Right renal pelvis (tissue), 4 donors: ENCODE data around the gene EIF3F. TPM values are rescaled to one million over a fixed set of nuclear protein-coding genes. Genes with fewer than 3 reads are reported as not detected.

ENCODE experiments used
- DNase-seq, 4 donors: peaks; one replicate each; pipeline ENCODE4 v3.0.0-alpha.2; 2013; ENCODE audit warnings: low read depth in 4 of 4, low spot score in 3 of 4, missing footprints in 1 of 4
- polyA plus RNA-seq, 4 donors: library from polyadenylated mRNA; unstranded; fragments of 120-200 nt; gene quantifications; one replicate each; pipeline ENCODE4 v1.2.1, GENCODE V29; 2013; ENCODE audit not compliant: insufficient read length in 4 of 4

EIF3F gene
- polyA plus RNA-seq, 4 donors: 314 to 357 (median 332) TPM

DNA sequence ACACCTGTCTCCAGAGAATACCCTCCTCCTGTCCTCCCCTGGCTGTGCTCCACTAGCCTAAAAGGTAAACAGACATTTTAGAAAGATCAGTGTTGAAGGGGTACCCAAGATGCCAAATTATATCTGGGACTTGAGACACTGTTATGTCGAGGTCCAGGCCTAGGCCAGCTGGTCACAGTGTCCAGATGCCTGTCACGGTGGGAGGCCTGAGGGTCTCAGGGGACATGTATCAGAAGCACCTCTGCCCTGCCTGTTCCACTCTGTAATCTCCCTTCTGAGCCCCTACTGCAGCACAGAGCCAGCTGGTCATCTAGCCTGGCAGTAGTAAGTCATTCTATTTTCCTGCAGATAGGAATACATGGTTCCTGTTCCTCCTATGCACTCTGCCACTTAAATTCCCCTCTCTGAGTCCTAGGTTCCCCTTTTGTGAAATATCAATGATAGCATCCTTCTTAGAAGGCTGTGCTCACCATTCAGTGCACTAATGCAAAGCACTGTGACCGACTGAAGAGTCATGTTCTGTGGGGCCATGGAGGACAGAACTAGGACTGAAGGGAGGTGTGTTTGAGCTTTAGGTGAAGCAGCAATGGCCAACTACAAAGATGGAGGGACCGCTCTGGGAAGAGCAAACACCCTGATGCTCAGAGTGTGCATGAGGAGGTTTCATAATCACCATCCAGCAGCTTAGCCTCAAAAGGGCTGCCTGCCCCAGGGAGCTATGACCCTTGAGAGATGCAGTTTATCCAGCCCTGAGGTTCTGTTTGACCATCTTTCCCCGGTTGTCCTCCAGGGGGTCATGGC, 49.1 kb downstream of the EIF3F start:
- no peak for DNase-seq

DNA sequence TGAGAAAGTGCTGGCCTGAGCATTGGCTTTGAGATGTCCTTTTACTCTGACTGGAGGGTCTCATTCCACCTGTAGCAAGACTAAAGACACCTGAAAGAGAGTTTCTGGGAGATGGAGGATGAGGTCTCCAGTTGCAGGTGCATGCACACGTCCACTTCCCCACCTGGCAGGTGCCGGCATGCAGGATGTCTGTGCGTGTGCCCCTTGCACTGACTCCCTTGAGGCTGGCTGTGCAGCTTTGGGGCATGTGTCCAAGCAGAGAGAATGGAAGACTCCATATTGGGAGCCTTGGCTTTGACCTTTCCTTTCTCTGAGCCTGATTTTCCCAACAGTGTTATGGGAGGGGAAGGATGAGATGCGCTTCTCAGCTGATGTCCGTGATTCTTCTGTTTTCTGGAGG, 49.8 kb downstream of the EIF3F start:
- no peak for DNase-seq

DNA sequence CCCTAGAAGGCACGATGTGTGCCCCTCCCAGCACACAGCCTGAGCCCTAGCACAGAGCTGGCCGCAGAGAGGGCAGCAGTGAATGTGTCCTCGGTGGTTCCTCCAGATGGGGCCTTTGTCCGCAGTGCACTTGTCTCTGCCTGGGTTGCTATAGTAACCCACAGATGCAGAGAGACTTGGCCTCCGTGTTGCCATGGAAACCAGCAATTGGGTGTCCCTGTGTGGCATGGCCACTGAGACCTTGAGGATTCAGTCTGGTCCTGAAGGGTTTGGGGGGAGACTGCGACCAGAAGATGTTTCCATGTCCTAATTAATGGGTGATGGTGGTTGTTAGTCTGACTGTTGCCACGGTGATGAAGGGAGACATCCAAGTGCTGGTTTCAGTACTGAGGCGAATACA, 51.3 kb downstream of the EIF3F start:
- DNase-seq: no peak

DNA sequence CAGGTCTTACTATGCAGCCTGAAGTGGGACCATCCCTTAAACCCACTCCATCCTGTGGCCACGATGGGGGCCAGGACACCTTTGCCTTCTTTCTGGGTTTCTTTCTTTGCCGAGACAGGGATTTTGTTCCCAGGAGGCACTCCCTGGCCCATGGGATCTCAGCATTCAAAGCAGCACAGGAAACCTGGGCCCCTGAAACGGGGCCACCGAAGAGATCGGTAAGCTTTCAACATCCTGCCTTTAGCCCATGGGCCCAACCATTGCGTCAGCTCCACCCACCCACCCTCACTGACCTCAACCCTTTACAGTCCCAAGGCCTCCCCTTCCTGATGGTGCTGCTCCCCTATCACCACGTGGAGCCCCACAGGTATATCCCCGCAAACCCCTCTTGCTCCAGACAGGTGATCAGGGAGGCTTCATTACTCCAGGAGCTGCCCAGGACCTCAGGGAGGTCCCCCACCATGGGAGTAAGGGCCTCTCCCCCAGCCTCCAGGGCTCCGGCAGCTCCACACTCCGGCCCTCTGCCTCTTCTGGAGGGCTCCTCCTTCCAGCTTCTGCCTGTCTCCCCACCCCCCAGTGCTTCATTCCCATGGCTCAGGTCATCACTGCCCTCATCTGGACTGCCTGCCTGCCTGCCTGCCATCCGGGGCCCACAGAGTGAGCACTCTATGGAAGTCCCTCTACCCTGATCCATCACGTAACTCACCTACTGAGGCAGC, 51.8 kb downstream of the EIF3F start:
- no peak for DNase-seq

DNA sequence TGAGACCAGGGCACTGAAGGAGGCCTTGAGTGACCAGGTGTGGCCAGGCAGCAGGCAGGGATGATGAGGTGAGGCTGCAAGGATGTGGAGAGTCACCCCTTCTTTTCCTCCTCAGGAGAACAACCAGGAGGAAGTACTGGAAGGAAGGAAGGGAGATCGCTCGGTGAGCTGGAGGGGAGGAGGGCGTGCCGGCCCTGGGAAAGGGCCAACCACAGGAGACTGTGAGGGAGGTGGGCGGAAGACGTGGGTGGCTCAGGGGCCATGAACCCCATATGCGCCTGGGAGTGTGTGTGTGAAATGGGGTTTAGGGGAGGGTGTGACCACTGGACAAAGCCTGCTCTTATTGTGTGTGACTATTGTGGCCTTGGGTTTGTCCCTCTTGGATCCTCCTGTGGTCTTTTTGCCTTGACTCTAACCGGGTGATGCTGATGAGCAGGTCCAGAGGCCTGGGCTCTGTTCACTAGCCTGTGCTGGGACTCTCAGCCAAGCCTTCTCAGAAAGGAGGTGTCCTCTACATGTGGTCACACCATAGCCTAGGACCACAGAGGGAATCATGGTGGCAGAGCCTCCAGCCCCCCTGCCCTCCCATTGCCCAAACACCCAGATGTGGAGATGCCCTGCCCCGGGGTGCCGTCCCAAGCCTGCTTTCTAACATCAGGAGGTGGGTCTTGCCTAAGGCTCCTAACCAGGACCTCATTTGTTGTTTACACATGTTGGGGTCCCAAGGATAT, 52.6 kb downstream of the EIF3F start:
- DNase-seq: no peak

DNA sequence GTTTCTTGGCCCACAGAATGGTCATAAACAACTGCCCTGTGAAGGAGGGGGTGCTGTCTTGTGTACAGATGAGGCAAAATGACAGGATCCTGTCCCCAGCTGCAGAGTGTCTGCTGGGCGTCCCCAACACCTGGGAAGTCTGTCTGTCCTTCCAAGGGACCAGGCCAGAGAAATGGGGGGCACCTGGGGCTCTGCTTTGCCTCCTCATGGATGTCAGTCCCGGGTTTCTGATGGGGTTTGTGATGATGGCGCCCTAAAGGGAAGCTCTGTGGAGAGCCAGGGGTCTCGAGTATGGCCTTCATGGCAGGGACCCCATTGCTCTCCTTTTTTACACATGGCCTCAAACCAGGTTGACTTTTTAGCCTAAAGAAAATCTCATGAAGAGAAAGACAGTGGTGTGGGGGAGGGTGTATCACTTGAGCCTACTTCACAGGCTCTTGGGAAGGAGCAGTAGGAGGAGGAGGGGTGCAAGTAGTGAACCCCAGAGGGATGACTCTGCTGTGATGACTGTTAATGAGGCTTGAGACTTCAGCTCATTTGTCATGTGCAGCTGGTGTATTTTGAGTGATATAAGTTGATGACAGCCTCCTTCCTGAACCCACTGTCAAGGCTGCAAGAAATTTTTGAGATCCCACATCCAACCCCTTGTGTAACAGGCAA, 53.3 kb downstream of the EIF3F start:
- no peak for DNase-seq

DNA sequence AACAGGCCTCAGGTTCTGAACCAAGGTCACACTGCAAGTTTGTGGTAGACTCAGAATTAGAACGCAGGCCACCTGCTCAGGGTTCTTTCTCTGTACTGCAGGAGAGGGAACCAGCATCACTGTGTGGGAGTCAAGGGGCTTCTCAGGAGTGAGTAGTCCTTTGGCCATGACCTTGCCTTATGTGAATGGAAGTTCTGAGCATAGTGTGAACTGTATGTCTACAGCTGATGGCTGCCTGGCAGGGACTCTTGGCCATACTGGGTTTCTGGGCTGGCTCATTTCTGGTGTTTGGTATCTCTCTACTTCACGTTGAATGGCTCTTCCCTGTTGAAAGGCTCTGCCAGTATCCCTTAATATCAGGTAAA, 53.8 kb downstream of the EIF3F start:
- DNase-seq: no peak

DNA sequence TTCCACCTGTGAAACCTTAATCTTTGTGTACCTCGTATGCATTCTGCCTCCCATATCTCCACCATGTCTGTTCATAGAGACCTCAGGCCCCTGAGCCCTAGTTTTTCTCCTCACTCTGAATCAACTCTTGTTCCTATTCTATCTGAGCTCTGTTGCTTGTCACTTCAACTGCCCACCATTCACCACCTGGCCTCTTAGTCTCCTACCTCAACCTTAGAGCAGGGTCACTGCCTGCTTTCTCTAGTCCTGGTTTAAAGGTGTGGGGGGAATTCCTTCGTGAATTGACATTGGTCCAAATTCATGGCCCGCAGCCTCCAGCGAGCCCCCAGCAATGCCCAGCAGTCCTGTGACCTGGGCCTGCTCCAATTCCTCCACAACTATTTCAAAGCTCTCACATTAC, 54.4 kb downstream of the EIF3F start:
- no peak for DNase-seq

DNA sequence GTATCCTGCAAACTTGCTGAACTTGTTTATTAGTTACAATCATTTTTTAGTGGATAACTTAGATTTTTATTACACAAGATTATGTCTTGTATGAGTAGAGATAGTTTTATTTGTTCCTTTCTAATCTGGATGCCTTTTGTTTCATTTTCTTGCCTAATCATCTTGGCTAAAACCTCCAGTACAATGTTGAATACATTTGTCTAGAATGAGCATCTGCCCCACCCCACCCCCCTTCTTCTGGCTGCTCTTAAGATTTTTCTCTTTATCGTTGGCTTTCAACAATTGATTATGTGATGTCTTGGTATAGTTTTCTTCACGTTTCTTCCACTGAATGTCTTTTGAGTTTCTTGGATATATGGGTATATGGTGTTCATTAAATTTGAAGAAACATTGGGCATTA, 56.6 kb downstream of the EIF3F start:
- no peak for DNase-seq

DNA sequence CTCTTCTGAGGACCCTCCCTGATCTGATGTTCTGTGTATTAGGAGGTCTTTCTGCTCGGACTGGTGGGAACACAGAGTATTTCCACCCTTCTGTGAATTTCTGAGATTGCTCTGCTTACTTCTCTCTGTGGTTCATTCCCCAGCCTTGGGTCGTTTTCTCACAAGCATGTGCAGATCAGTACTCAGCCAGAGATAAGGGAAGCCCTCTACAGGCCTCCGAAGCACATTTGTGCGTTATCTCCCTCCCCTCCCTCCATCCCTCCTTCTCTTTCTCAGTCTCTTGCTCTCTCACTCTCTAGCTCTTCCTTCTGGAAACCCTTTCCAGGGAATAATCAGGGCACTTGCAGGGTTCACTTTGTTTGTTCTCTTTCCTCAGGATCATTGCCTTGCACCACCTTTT, 58.7 kb downstream of the EIF3F start:
- DNase-seq: no peak

DNA sequence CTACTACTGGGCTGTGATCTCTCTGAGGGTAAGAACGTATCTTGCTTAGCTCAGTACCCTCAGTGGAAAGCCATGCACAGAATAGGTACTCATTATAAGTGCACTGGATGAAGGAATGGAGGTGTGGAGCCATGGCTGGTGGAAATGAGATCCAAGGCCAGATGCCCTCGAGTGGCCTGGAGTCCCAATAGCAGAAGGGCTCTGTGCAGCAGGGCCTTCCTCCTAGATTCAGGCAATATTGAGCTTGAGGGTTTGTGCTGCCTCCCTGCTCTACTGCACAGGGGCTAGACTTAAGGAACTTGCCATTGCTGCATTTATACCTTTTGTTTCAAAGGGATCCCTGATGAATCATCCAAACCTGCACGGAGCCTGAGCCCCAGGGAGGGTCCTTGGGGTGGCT, 60.2 kb downstream of the EIF3F start:
- DNase-seq: no peak

DNA sequence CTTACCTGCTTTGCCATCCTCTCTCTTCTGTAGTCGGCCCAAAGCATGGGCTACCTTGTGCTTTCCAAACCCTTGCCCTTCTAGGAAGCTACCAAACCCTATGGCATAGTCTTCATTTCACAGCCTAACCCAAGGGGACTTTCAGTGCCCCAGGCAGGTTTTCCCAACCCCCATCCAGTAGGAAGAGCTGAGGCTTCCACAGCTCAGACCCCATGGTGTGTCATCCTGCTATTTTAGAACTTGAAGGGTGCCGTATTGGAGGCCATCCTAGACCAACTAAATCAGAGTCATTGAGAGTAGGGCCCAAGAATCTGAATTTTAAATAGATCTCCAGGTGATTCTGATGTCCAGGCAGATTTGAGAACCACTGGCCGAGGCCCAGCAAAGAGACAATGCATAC, 61.9 kb downstream of the EIF3F start:
- no peak for DNase-seq

Other genes with a start within 250 kb of the EIF3F start
- under 1 TPM in 1 of 4 donors, not detected in 3; 0.05 TPM for gene OR5P2, start 190.4 kb upstream of the EIF3F start, polyA plus RNA-seq
- gene OR5P3, start 156.5 kb upstream of the EIF3F start, polyA plus RNA-seq: not detected
- gene OR10A6, start 56.1 kb upstream of the EIF3F start, polyA plus RNA-seq: under 1 TPM in 1 of 4 donors, not detected in 3; 0.03 TPM
- under 1 TPM in 1 of 4 donors, not detected in 3; 0.04 TPM for gene OR10A3, start 45.6 kb upstream of the EIF3F start, polyA plus RNA-seq
- gene NLRP10, start 21.9 kb upstream of the EIF3F start, polyA plus RNA-seq: under 1 TPM in 1 of 4 donors, not detected in 3; 0.13 TPM
- 10 to 100 TPM; 22.2 to 24.6 (median 23.5) TPM for gene TUB, start 93.9 kb downstream of the EIF3F start, polyA plus RNA-seq
- 10 to 100 TPM; 10.7 to 18.7 (median 13.3) TPM for gene RIC3, start 181.7 kb downstream of the EIF3F start, polyA plus RNA-seq